SH-SY5Y (cell line): ENCODE measurements around the gene IL1RL1.

Experiments used
- GATA2 ChIP-seq: IDR thresholded peaks from 2 replicates; pipeline ENCODE4 v1.6.1; 2011; ENCODE audit warnings: mild to moderate bottlenecking, low read depth, low read length
- GATA3 ChIP-seq: IDR thresholded peaks from 2 replicates; pipeline ENCODE4 v1.6.1; 2011; ENCODE audit warnings: low read depth, mild to moderate bottlenecking, low read length, moderate library complexity

DNA sequence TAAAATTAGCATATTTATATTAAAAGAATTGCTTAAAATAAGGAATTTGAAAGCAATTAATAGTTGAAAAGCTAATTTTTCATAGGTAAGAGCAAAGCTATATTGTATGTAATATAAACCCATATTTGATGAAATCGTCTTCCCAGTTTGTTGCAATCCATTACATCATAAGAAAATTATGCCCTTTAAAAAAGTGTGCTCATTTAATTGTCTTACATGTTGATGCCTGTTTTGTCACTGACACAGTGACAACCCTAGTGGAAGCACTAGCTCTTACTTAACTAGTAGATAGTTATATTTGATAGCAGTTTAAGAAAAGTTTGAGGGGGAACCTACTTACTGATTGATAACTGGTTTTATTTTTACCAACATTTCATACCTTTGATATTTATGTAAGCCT lies 81.6 kb downstream of the IL1RL1 start:
- TF ChIP-seq GATA2 (no peak), GATA3 (no peak)
